A673 (cell line): ENCODE data around the gene SARDH. TPM values are rescaled to one million over a fixed set of nuclear protein-coding genes. Genes with fewer than 3 reads are reported as not detected.

Source experiments
- BruUV-seq: library from RNA; stranded (reverse); fragments of 400-500 nt; replicated peaks from 2 replicates; lab custom pipeline; 2021; lab: Mats Ljungman, UMichigan
- CTCF ChIA-PET: fragments of 300-600 bp; sonication (Branson Sonifier 250); formaldehyde crosslinking; loops from one replicate; lab custom pipeline; 2022; ENCODE audit warnings: antibody characterized with exemption; lab: Charles Lee
- POLR2A ChIA-PET: fragments of 300-600 bp; sonication (Branson Sonifier 250); formaldehyde crosslinking; loops from one replicate; lab custom pipeline; 2022; ENCODE audit warnings: antibody characterized with exemption; ENCODE audit not compliant: low non-redundant PET; lab: Charles Lee
- DNase-seq: peaks from one replicate; pipeline ENCODE4 v3.0.0-alpha.2; 2015; ENCODE audit warnings: low spot score
- H3K27ac ChIP-seq: fragments of 200-600 bp; sonication (generic); 2 replicates; pipeline ENCODE4 v1.5.1; 2016; ENCODE audit warnings: mixed run types, low read depth, mild to moderate bottlenecking, mixed read lengths, antibody characterized with exemption, low read length; ENCODE audit not compliant: poor library complexity, severe bottlenecking
- H3K27me3 ChIP-seq: fragments of 200-600 bp; sonication (generic); replicated peaks from 2 replicates; pipeline ENCODE4 v1.6.1; 2017; ENCODE audit warnings: mixed run types, low read depth, mild to moderate bottlenecking, mixed read lengths, antibody characterized with exemption, low read length; ENCODE audit not compliant: insufficient read depth, poor library complexity
- H3K36me3 ChIP-seq: fragments of 200-600 bp; sonication (generic); 2 replicates; pipeline ENCODE4 v1.6.1; 2016; ENCODE audit warnings: mixed run types, mild to moderate bottlenecking, mixed read lengths, antibody characterized with exemption, low read length; ENCODE audit not compliant: insufficient read depth, poor library complexity, severe bottlenecking
- H3K4me1 ChIP-seq: fragments of 200-600 bp; sonication (generic); 2 replicates; pipeline ENCODE4 v1.6.1; 2017; ENCODE audit warnings: mixed run types, mild to moderate bottlenecking, mixed read lengths, antibody characterized with exemption, low read length; ENCODE audit not compliant: insufficient read depth, poor library complexity, severe bottlenecking
- H3K4me3 ChIP-seq: fragments of 200-600 bp; sonication (generic); 2 replicates; pipeline ENCODE4 v1.5.1; 2016; ENCODE audit warnings: low read depth, mixed run types, mild to moderate bottlenecking, mixed read lengths, low read length; ENCODE audit not compliant: poor library complexity, severe bottlenecking
- H3K9me3 ChIP-seq: fragments of 200-600 bp; sonication (generic); 2 replicates; pipeline ENCODE4 v1.6.1; 2016; ENCODE audit warnings: mixed run types, low read depth, mild to moderate bottlenecking, mixed read lengths, antibody characterized with exemption, low read length; ENCODE audit not compliant: poor library complexity, severe bottlenecking
- CTCF ChIP-seq: fragments of 300-800, 200-600 bp; sonication (generic); conservative IDR thresholded peaks from 2 replicates; pipeline ENCODE4 v1.5.1; 2017; ENCODE audit warnings: low read depth, mild to moderate bottlenecking, antibody characterized with exemption, low read length, moderate library complexity, mixed read lengths
- EZH2 ChIP-seq: fragments of 200-600 bp; sonication (generic); IDR thresholded peaks from 2 replicates; pipeline ENCODE4 v1.6.1; 2017; ENCODE audit warnings: borderline replicate concordance, low read depth, mild to moderate bottlenecking, mixed read lengths, antibody characterized with exemption, low read length; ENCODE audit not compliant: poor library complexity, severe bottlenecking
- intact Hi-C: fragments of 100-400 bp; cut with micrococcal nuclease; formaldehyde crosslinking; loops from one replicate; pipeline ENCODE4 v1.10.0; 2022; ENCODE audit not compliant: unreplicated experiment
- total RNA-seq: library from RNA; stranded (reverse); gene quantifications from 2 replicates; pipeline ENCODE4 v1.2.3, GENCODE V29; 2021

SARDH gene
- total RNA-seq, 1 experiment from 2014 or later = 0.37 TPM

DNA sequence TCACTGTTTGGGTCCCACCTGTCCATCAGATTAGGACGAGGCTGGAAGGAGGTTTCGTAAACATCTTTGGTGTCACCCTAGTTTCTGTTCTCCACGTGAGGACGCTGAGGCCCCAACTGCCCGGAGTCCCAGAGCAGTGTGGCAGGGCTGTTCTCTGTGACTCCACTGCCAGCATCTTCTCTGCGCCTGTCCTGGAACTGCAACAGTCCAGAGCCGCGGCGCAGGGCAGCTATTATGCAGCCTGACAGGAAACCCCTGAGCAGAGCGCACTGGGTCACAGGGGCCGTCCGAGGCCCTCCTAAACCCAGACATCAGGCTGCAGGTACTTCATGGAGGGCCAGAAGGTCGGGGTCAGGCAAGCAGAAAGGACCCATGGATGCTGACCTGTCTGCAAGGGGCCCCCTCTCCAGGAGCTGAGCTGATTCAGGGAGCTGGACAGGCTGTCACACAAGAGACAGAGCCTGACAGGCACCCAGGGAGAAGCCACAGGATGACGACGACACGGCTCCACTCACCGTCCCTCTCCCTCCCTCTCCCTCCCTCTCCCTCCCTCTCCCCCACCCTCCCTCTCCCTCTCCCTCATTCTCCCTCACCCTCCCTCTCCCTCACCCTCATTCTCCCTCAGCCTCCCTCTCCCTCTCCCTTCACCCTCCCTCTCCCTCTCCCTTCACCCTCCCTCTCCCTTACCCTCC lies 70.2 kb downstream of the SARDH start:
- POLR2A ChIA-PET = no interaction called here
- DNase-seq = no peak
- no peaks in the 10 kb centered on the region for H3K4me1 ChIP-seq
- TF ChIP-seq CTCF (no peak), EZH2 (no peak)
- H3K36me3 ChIP-seq = no peaks in the 10 kb centered on the region
- CTCF ChIA-PET = no interaction called here
- intact Hi-C loops = no loop called here
- no peak overlapping the region for H3K27ac ChIP-seq
- no peaks in the 10 kb centered on the region for H3K9me3 ChIP-seq
- no peak overlapping the region for H3K4me3 ChIP-seq
- no peaks in the 10 kb centered on the region for H3K27me3 ChIP-seq
- BruUV-seq = no TSS peak

- POLR2A ChIA-PET = no interaction called here
- BruUV-seq = no TSS peak
- intact Hi-C loops = no loop called here
- no peaks in the 10 kb centered on the region for H3K9me3 ChIP-seq
- TF ChIP-seq CTCF (no peak), EZH2 (no peak)
- H3K36me3 ChIP-seq = no peaks in the 10 kb centered on the region
- CTCF ChIA-PET = no interaction called here
- H3K4me1 ChIP-seq = no peaks in the 10 kb centered on the region
- no peaks in the 10 kb centered on the region for H3K27me3 ChIP-seq
- no peak overlapping the region for H3K4me3 ChIP-seq
- DNase-seq = no peak
- H3K27ac ChIP-seq = no peak overlapping the region
Measured at GRCh38 chr9:133666845-133667244, 71.3 kb downstream of the SARDH start.

- no TSS peak for BruUV-seq
- Histone ChIP-seq H3K4me1 (no peaks in the 10 kb centered on the region), H3K36me3 (no peaks in the 10 kb centered on the region), H3K27ac (no peak overlapping the region), H3K27me3 (no peaks in the 10 kb centered on the region), H3K4me3 (no peak overlapping the region), H3K9me3 (no peaks in the 10 kb centered on the region)
- intact Hi-C loops = no loop called here
- ChIA-PET POLR2A (interaction anchor here (0.6 kb wide), 1 partner anchor 1461 kb away, joined by 6 read pairs; no protein-coding TSS in a partner anchor), CTCF (no interaction called here)
- no peak for DNase-seq
- TF ChIP-seq EZH2 (no peak), CTCF (no peak)
Measured at GRCh38 chr9:133666387-133666786, 71.8 kb downstream of the SARDH start.
